ENCODE results near the gene UBE2I. TPM values are rescaled to one million over a fixed set of nuclear protein-coding genes. Genes with fewer than 3 reads are reported as not detected.
A peak's percentile ranks its signal among the peaks of the same experiment; 100 is the strongest.
"Not testable (repeated sequence)": the region's sequence is repeated elsewhere in the genome, so short reads cannot be mapped to it uniquely, and the experiment has no call there.

UBE2I gene
- total and polyA plus RNA-seq, 2 of the 4 experiments (the other 2 are of a cell fraction) = 30.8 to 140 TPM

DNA sequence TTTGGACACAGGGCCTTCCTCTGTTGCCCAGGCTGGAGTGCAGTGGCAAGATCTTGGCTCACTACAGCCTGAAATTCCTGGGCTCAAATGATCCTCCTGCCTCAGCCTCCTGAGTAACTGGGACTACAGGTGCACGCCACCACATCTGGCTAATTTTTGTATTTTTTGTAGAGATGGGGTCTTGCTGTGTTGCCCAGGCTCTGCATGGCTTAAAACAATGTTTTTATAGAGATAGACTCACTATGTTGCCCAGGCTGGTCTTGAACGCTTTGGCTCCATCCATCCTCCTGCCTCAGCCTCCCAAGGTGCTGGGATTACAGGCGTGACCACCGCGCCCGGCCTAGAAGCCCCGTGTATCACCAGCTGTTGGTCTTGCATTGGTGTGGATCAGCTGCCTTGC lies 40.0 kb upstream of the UBE2I start:
- intact Hi-C loops (cut with micrococcal nuclease); H2AFZ ChIP-seq (replicated peaks; ENCODE audit: low read length, poor library complexity); H2AK5ac ChIP-seq (ENCODE audit: low read depth, low read length); H3K9me3 ChIP-seq (ENCODE audit: control insufficient read depth, insufficient read depth, low read length); H3K18ac ChIP-seq (ENCODE audit: low read depth, low read length); DNase-seq; POLR2A ChIA-PET (ENCODE audit: unreplicated experiment); H3K23ac ChIP-seq (ENCODE audit: low read depth, low read length); H3K4me1 ChIP-seq (ENCODE audit: control insufficient read depth, insufficient read depth, low read length); H3K27ac ChIP-seq (ENCODE audit: insufficient read depth, low read length); H3K9ac ChIP-seq (ENCODE audit: low read depth, low read length); H4K5ac ChIP-seq (ENCODE audit: low read depth, low read length); H3K56ac ChIP-seq (ENCODE audit: extremely low read depth, insufficient read depth, low read length); H4K91ac ChIP-seq (ENCODE audit: insufficient read depth, low read depth, low read length); CTCF ChIA-PET; H3K4me3 ChIP-seq (ENCODE audit: insufficient read depth, low read depth, low read length); H2BK20ac ChIP-seq (ENCODE audit: low read depth, low read length); H4K20me1 ChIP-seq (ENCODE audit: insufficient read depth, low read length); dilution Hi-C loops (cut with HindIII; ENCODE audit: low sequenced_read_pairs, unreplicated experiment); H3K14ac ChIP-seq (replicated peaks; ENCODE audit: low read depth, low read length); ATAC-seq (ENCODE audit: low read depth); in situ Hi-C loops (cut with MboI; ENCODE audit: low sequenced_read_pairs); H2BK120ac ChIP-seq (ENCODE audit: low read depth, low read length); H3K9me1 ChIP-seq (ENCODE audit: insufficient read depth, low read length); H3K4me2 ChIP-seq (ENCODE audit: low read depth, low read length); H2BK5ac ChIP-seq (ENCODE audit: low read depth, low read length, poor library complexity, severe bottlenecking); BruUV-seq (replicated peaks); H2BK15ac ChIP-seq (ENCODE audit: low read depth, low read length); H3K79me1 ChIP-seq (ENCODE audit: low read depth in 1 of 2, low read length in 2 of 2); H3K36me3 ChIP-seq (ENCODE audit: control insufficient read depth, insufficient read depth, low read length); H3K4ac ChIP-seq (ENCODE audit: low read depth, low read length); H4K8ac ChIP-seq (ENCODE audit: low read depth in 2 of 2, low read length in 2 of 2): not testable (repeated sequence)
- Histone ChIP-seq H2AK9ac (replicated peaks; ENCODE audit: low read depth, low read length, poor library complexity) (peak overlapping the region; percentile 70), H3K27me3 (ENCODE audit: control insufficient read depth, insufficient read depth, low read length) (peaks cover 18% of the 10 kb centered on the region; the same call in 1 of the 2 replicates)
- WGBS, 2 experiments (ENCODE audit: extremely low coverage in 2 of 2, insufficient read length in 1 of 2) = 100% methylated on average over 1 of the region's 7 CpGs; no CpG with 5 or more reads in 1 of the 2 experiments
